ENCODE data around the gene SGTB.
A peak's percentile ranks its signal among the peaks of the same experiment; 100 is the strongest.
"Not testable (repeated sequence)": the region's sequence is repeated elsewhere in the genome, so short reads cannot be mapped to it uniquely, and the experiment has no call there.

SGTB gene

GRCh38 chr5:65663804-65664521 is 57.9 kb downstream of the SGTB start:
- DNase-seq = peak; percentile 38

GRCh38 chr5:65654713-65655112 is 67.2 kb downstream of the SGTB start:
- DNase-seq = no peak

- no peak for DNase-seq
Measured at GRCh38 chr5:65651144-65651543, 70.8 kb downstream of the SGTB start.

GRCh38 chr5:65647941-65648340 is 74.0 kb downstream of the SGTB start:
- no peak for DNase-seq

- no peak for DNase-seq
Measured at GRCh38 chr5:65646938-65647337, 75.0 kb downstream of the SGTB start.

- no peak for DNase-seq
Measured at GRCh38 chr5:65640240-65640639, 81.7 kb downstream of the SGTB start.

- DNase-seq = no peak
Measured at GRCh38 chr5:65630981-65631380, 90.9 kb downstream of the SGTB start.

- no peak for DNase-seq
Measured at GRCh38 chr5:65625743-65626142, 96.2 kb downstream of the SGTB start.

- DNase-seq = peak; percentile 88
Measured at GRCh38 chr5:65624571-65625555, 97.0 kb downstream of the SGTB start, which contains the start of the genes SHLD3 and TRAPPC13. TSS of gene SHLD3 (plus strand) at chr5:65625027. CDS start at chr5:65629588, 4,561 bp downstream. TSS of gene TRAPPC13 (plus strand) at chr5:65625027. CDS start at chr5:65625061, 34 bp downstream.

GRCh38 chr5:65624025-65624570 is 97.8 kb downstream of the SGTB start, which contains the start of gene TRIM23:
TSS of gene TRIM23 (minus strand) at chr5:65624333. CDS start at chr5:65624274, 59 bp downstream.
- peak; percentile 94 for DNase-seq

- DNase-seq = no peak
Measured at GRCh38 chr5:65623482-65623881, 98.4 kb downstream of the SGTB start.

- DNase-seq = not testable (repeated sequence)
Measured at GRCh38 chr5:65621961-65622360, 99.9 kb downstream of the SGTB start.

GRCh38 chr5:65620021-65620420 is 101.9 kb downstream of the SGTB start:
- no peak for DNase-seq

Measured in fibroblast of skin of scalp (primary cell).